Mesendoderm (in vitro differentiated cells): ENCODE results near the gene BHLHA15.

ENCODE experiments used
- DNase-seq: peaks from one replicate; pipeline ENCODE4 v3.0.0; 2013
- H2AK5ac ChIP-seq: 2 replicates; pipeline ENCODE4 v1.6.1; 2013; ENCODE audit warnings: low read length, inconsistent platforms
- H2BK120ac ChIP-seq: 2 replicates; pipeline ENCODE4 v1.6.1; 2013; ENCODE audit warnings: low read depth, mild to moderate bottlenecking, low read length, moderate library complexity, mixed read lengths
- H2BK15ac ChIP-seq: replicated peaks from 2 replicates; pipeline ENCODE4 v1.6.1; 2013; ENCODE audit warnings: low read depth, mild to moderate bottlenecking, moderate library complexity
- H2BK5ac ChIP-seq: 2 replicates; pipeline ENCODE4 v1.6.1; 2013; ENCODE audit warnings: low read length, inconsistent platforms
- H3K18ac ChIP-seq: 2 replicates; pipeline ENCODE4 v1.6.1; 2013; ENCODE audit warnings: mild to moderate bottlenecking, low read length, mixed read lengths
- H3K23ac ChIP-seq: one replicate; pipeline ENCODE4 v1.6.1; 2013; ENCODE audit warnings: low read length
- H3K27ac ChIP-seq: 2 replicates; pipeline ENCODE4 v1.5.1; 2013; ENCODE audit warnings: low read depth, mild to moderate bottlenecking, inconsistent platforms, low read length, moderate library complexity
- H3K27me3 ChIP-seq: 2 replicates; pipeline ENCODE4 v1.6.1; 2013; ENCODE audit warnings: low read length, control low read depth, mild to moderate bottlenecking, inconsistent platforms; ENCODE audit not compliant: insufficient read depth, poor library complexity
- H3K36me3 ChIP-seq: 2 replicates; pipeline ENCODE4 v1.6.1; 2013; ENCODE audit warnings: low read length, inconsistent platforms; ENCODE audit not compliant: control insufficient read depth, insufficient read depth
- H3K4ac ChIP-seq: one replicate; pipeline ENCODE4 v1.6.1; 2013; ENCODE audit warnings: low read depth, mild to moderate bottlenecking, low read length, moderate library complexity
- H3K4me1 ChIP-seq: 2 replicates; pipeline ENCODE4 v1.6.1; 2013; ENCODE audit warnings: low read depth, low read length, inconsistent platforms; ENCODE audit not compliant: control insufficient read depth
- H3K4me2 ChIP-seq: 2 replicates; pipeline ENCODE4 v1.6.1; 2013; ENCODE audit warnings: low read length
- H3K4me3 ChIP-seq: 2 replicates; pipeline ENCODE4 v1.5.1; 2013; ENCODE audit warnings: mild to moderate bottlenecking, low read length
- H3K56ac ChIP-seq: one replicate; pipeline ENCODE4 v1.6.1; 2013; ENCODE audit warnings: low read length
- H3K79me1 ChIP-seq: 2 replicates; pipeline ENCODE4 v1.6.1; 2013; ENCODE audit warnings: low read length, inconsistent platforms
- H3K79me2 ChIP-seq: 2 replicates; pipeline ENCODE4 v1.6.1; 2013; ENCODE audit warnings: mild to moderate bottlenecking, low read length; ENCODE audit not compliant: control insufficient read depth, insufficient read depth
- H3K9ac ChIP-seq: 2 replicates; pipeline ENCODE4 v1.6.1; 2013; ENCODE audit warnings: low read length, inconsistent platforms
- H4K5ac ChIP-seq: one replicate; pipeline ENCODE4 v1.6.1; 2013; ENCODE audit warnings: low read length
- H4K8ac ChIP-seq: one replicate; pipeline ENCODE4 v1.6.1; 2013; ENCODE audit warnings: low read depth, mild to moderate bottlenecking, control low read depth, low read length, moderate library complexity
- WGBS: extraction: QIAGEN DNeasy Blood & Tissue Kit; methylation state at CpG from one replicate; pipeline ENCODE4 v1.1.7; 2013; ENCODE audit warnings: low lambda C conversion rate, missing lambda C conversion rate; ENCODE audit not compliant: insufficient coverage; ENCODE audit errors: extremely low coverage; 5-methylcytosine and 5-hydroxymethylcytosine counted together

Gene BHLHA15

GRCh38 chr7:98230746-98231471 lies 19.7 kb downstream of the BHLHA15 start:
- Histone ChIP-seq H3K18ac (no peak overlapping the region), H4K8ac (no peak overlapping the region), H3K23ac (no peak overlapping the region), H3K79me1 (no peaks in the 10 kb centered on the region), H2AK5ac (no peak overlapping the region), H2BK15ac (no peak overlapping the region), H3K56ac (no peak overlapping the region), H4K5ac (no peak overlapping the region), H3K27me3 (no peaks in the 10 kb centered on the region), H3K4me1 (no peaks in the 10 kb centered on the region), H2BK5ac (no peak overlapping the region), H3K9ac (no peak overlapping the region), H3K4me2 (no peak overlapping the region), H3K4me3 (no peak overlapping the region), H3K36me3 (no peaks in the 10 kb centered on the region), H2BK120ac (no peak overlapping the region), H3K79me2 (no peaks in the 10 kb centered on the region), H3K27ac (no peak overlapping the region), H3K4ac (no peak overlapping the region)
- WGBS, result no CpG with 5 or more reads among the region's 30 CpGs
- DNase-seq, result no peak

DNA sequence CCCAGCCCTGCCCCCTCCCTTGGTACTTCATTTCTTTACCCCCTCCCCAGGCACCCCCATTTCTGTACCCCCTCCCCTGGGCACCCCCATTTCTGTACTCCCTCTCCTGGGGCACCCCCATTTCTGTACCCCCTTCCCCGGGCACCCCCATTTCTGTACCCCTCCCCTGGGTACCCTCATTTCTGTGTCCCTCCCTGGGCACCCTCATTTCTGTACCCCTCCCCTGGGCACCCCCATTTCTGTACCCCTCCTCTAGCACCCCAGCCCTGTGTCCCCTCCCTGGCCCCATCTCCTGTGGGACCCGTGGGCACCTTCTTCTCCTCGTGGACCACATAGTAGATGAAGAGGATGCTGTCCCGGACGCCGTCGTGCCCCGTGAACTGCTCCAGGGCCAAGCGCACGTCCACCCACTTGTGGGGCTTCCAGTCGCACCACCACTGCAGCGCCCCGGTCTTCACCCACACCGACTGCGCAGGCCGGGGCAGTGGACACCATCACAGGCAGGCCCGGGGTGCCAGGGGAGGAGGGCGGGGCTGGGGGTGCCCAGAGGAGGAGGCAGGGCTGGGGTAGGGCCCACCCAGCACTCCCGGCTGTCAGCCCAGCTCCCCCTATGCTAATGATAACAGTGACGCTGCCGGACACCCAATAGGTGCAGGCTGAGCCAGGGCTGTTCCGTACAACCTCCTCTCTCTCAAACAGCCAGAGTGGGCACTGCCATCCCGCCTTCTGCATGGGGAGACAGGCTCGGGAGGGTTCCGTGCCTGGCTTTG lies 20.4 kb downstream of the BHLHA15 start:
- Histone ChIP-seq H2BK120ac (no peak overlapping the region), H3K27me3 (no peaks in the 10 kb centered on the region), H3K56ac (no peak overlapping the region), H3K79me1 (no peaks in the 10 kb centered on the region), H4K5ac (no peak overlapping the region), H3K4me1 (no peaks in the 10 kb centered on the region), H3K4ac (no peak overlapping the region), H2BK15ac (no peak overlapping the region), H3K4me3 (no peak overlapping the region), H3K18ac (no peak overlapping the region), H2BK5ac (no peak overlapping the region), H4K8ac (no peak overlapping the region), H3K79me2 (no peaks in the 10 kb centered on the region), H3K9ac (no peak overlapping the region), H3K23ac (no peak overlapping the region), H3K27ac (no peak overlapping the region), H3K4me2 (no peak overlapping the region), H2AK5ac (no peak overlapping the region), H3K36me3 (no peaks in the 10 kb centered on the region)
- DNase-seq, result no peak
- WGBS, result no CpG with 5 or more reads among the region's 25 CpGs

GRCh38 chr7:98232263-98232585 lies 21.0 kb downstream of the BHLHA15 start:
- Histone ChIP-seq H3K4me1 (no peaks in the 10 kb centered on the region), H2BK15ac (no peak overlapping the region), H3K23ac (no peak overlapping the region), H3K56ac (no peak overlapping the region), H2AK5ac (no peak overlapping the region), H2BK5ac (no peak overlapping the region), H2BK120ac (no peak overlapping the region), H3K4ac (no peak overlapping the region), H4K5ac (no peak overlapping the region), H3K79me2 (no peaks in the 10 kb centered on the region), H3K27me3 (no peaks in the 10 kb centered on the region), H3K36me3 (no peaks in the 10 kb centered on the region), H3K27ac (no peak overlapping the region), H3K9ac (no peak overlapping the region), H4K8ac (no peak overlapping the region), H3K79me1 (no peaks in the 10 kb centered on the region), H3K18ac (no peak overlapping the region), H3K4me2 (no peak overlapping the region), H3K4me3 (no peak overlapping the region)
- no peak for DNase-seq
- no CpG with 5 or more reads among the region's 8 CpGs for WGBS

- Histone ChIP-seq H3K4me1 (no peaks in the 10 kb centered on the region), H3K36me3 (no peaks in the 10 kb centered on the region), H3K18ac (no peak overlapping the region), H2AK5ac (no peak overlapping the region), H2BK15ac (no peak overlapping the region), H3K4ac (no peak overlapping the region), H4K5ac (no peak overlapping the region), H3K27ac (no peak overlapping the region), H3K79me2 (no peaks in the 10 kb centered on the region), H3K79me1 (no peaks in the 10 kb centered on the region), H2BK5ac (no peak overlapping the region), H3K23ac (no peak overlapping the region), H4K8ac (no peak overlapping the region), H3K4me2 (no peak overlapping the region), H3K56ac (no peak overlapping the region), H3K27me3 (no peaks in the 10 kb centered on the region), H3K4me3 (no peak overlapping the region), H2BK120ac (no peak overlapping the region), H3K9ac (no peak overlapping the region)
- no peak for DNase-seq
- WGBS, result no CpG with 5 or more reads among the region's 16 CpGs
These were observed 21.6 kb downstream of the BHLHA15 start for GRCh38 chr7:98232799-98233198.

- Histone ChIP-seq H4K5ac (no peak overlapping the region), H2BK15ac (no peak overlapping the region), H2BK5ac (no peak overlapping the region), H2AK5ac (no peak overlapping the region), H3K4ac (no peak overlapping the region), H3K79me1 (no peaks in the 10 kb centered on the region), H3K18ac (no peak overlapping the region), H3K27me3 (no peaks in the 10 kb centered on the region), H4K8ac (no peak overlapping the region), H3K9ac (no peak overlapping the region), H3K4me2 (no peak overlapping the region), H3K4me3 (no peak overlapping the region), H3K27ac (no peak overlapping the region), H3K56ac (no peak overlapping the region), H3K4me1 (no peaks in the 10 kb centered on the region), H3K79me2 (no peaks in the 10 kb centered on the region), H3K23ac (no peak overlapping the region), H2BK120ac (no peak overlapping the region), H3K36me3 (no peaks in the 10 kb centered on the region)
- no CpG with 5 or more reads among the region's 32 CpGs for WGBS
- no peak for DNase-seq
These were observed 22.2 kb downstream of the BHLHA15 start for GRCh38 chr7:98233219-98234070.
